ENCODE results near the gene COL8A1.
"Not testable (repeated sequence)": the region's sequence is repeated elsewhere in the genome, so short reads cannot be mapped to it uniquely, and the experiment has no call there.

COL8A1 gene
- 0 to 0.13 (median 0) reads per million in 18 experiments for total RNA-seq

GRCh38 chr3:99638167-99638948 lies at the start of gene COL8A1:
Gene COL8A1, plus strand, starts transcription at chr3:99638594. Its CDS starts 152,089 bp downstream, at chr3:99790683.
- no peak for DNase-seq

- DNase-seq: not testable (repeated sequence)
These were observed 49.2 kb upstream of the COL8A1 start for GRCh38 chr3:99589168-99589567.

GRCh38 chr3:99599894-99600293 lies 38.5 kb upstream of the COL8A1 start:
- no peak for DNase-seq

GRCh38 chr3:99601515-99601914 lies 36.9 kb upstream of the COL8A1 start:
- DNase-seq: no peak

GRCh38 chr3:99602183-99602582 lies 36.2 kb upstream of the COL8A1 start:
- no peak for DNase-seq

- DNase-seq: no peak
These were observed 31.2 kb upstream of the COL8A1 start for GRCh38 chr3:99607151-99607550.

- no peak for DNase-seq
These were observed 23.6 kb upstream of the COL8A1 start for GRCh38 chr3:99614768-99615167.

GRCh38 chr3:99620077-99620767 lies 18.2 kb upstream of the COL8A1 start:
- DNase-seq: no peak

- no peak for DNase-seq
These were observed 17.4 kb upstream of the COL8A1 start for GRCh38 chr3:99620976-99621375.

GRCh38 chr3:99624496-99625236 lies 13.7 kb upstream of the COL8A1 start:
- no peak for DNase-seq

- DNase-seq: no peak
These were observed 13.2 kb upstream of the COL8A1 start for GRCh38 chr3:99625237-99625622.

- DNase-seq: no peak
These were observed 12.6 kb upstream of the COL8A1 start for GRCh38 chr3:99625643-99626416.

GRCh38 chr3:99626417-99626788 lies 12.0 kb upstream of the COL8A1 start:
- DNase-seq: no peak

GRCh38 chr3:99627062-99627826 lies 11.2 kb upstream of the COL8A1 start:
- no peak for DNase-seq

GRCh38 chr3:99630815-99631214 lies 7.6 kb upstream of the COL8A1 start:
- no peak for DNase-seq

- DNase-seq: no peak
These were observed 4.4 kb upstream of the COL8A1 start for GRCh38 chr3:99633887-99634558.

GRCh38 chr3:99634881-99635280 lies 3.5 kb upstream of the COL8A1 start:
- no peak for DNase-seq

- DNase-seq: no peak
These were observed 3.0 kb upstream of the COL8A1 start for GRCh38 chr3:99635348-99635747.

- DNase-seq: no peak
These were observed 1.4 kb upstream of the COL8A1 start for GRCh38 chr3:99637016-99637367.

- DNase-seq: no peak
These were observed 854 bp upstream of the COL8A1 start for GRCh38 chr3:99637368-99638111.

GRCh38 chr3:99639579-99639978 lies 1.2 kb downstream of the COL8A1 start:
- DNase-seq: no peak

Measured in inflammatory macrophage (primary cell).